GM19328 (cell line): ENCODE results near the gene TASP1.
"Not testable (repeated sequence)": the region's sequence is repeated elsewhere in the genome, so short reads cannot be mapped to it uniquely, and the experiment has no call there.

Experiments used
- ATAC-seq: cut with Tn5 transposase; IDR thresholded peaks from one replicate; pipeline ENCODE4 v1.9.1; 2021; ENCODE audit warnings: mild to moderate bottlenecking, moderate library complexity; ENCODE audit not compliant: unreplicated experiment

Gene TASP1

GRCh38 chr20:13648291-13649228 is 9.8 kb upstream of the TASP1 start:
- ATAC-seq: no peak

GRCh38 chr20:13644010-13644409 is 5.3 kb upstream of the TASP1 start:
- ATAC-seq: no peak

GRCh38 chr20:13639150-13639497 is 392 bp upstream of the TASP1 start:
- no peak for ATAC-seq

- no peak for ATAC-seq
Observed at GRCh38 chr20:13638162-13638495, 603 bp downstream of the TASP1 start.

- no peak for ATAC-seq
Observed at GRCh38 chr20:13632431-13632830, 6.3 kb downstream of the TASP1 start.

GRCh38 chr20:13627525-13627924 is 11.2 kb downstream of the TASP1 start:
- ATAC-seq: not testable (repeated sequence)

GRCh38 chr20:13626724-13627123 is 12.0 kb downstream of the TASP1 start:
- ATAC-seq: no peak

GRCh38 chr20:13625304-13625979 is 13.3 kb downstream of the TASP1 start:
- no peak for ATAC-seq

GRCh38 chr20:13619415-13619814 is 19.3 kb downstream of the TASP1 start:
- not testable (repeated sequence) for ATAC-seq

GRCh38 chr20:13618456-13618855 is 20.3 kb downstream of the TASP1 start:
- not testable (repeated sequence) for ATAC-seq

GRCh38 chr20:13617585-13617984 is 21.1 kb downstream of the TASP1 start:
- not testable (repeated sequence) for ATAC-seq

GRCh38 chr20:13616713-13617112 is 22.0 kb downstream of the TASP1 start:
- not testable (repeated sequence) for ATAC-seq

GRCh38 chr20:13613917-13614316 is 24.8 kb downstream of the TASP1 start:
- no peak for ATAC-seq

- no peak for ATAC-seq
Observed at GRCh38 chr20:13611611-13612125, 27.1 kb downstream of the TASP1 start.

GRCh38 chr20:13610184-13610583 is 28.5 kb downstream of the TASP1 start:
- ATAC-seq: no peak

GRCh38 chr20:13608066-13608465 is 30.7 kb downstream of the TASP1 start:
- ATAC-seq: no peak

GRCh38 chr20:13593423-13593822 is 45.3 kb downstream of the TASP1 start:
- ATAC-seq: not testable (repeated sequence)

GRCh38 chr20:13588049-13588448 is 50.7 kb downstream of the TASP1 start:
- no peak for ATAC-seq

GRCh38 chr20:13587370-13587769 is 51.4 kb downstream of the TASP1 start:
- ATAC-seq: no peak

- ATAC-seq: no peak
Observed at GRCh38 chr20:13586133-13586532, 52.6 kb downstream of the TASP1 start.

GRCh38 chr20:13581451-13581850 is 57.3 kb downstream of the TASP1 start:
- ATAC-seq: no peak

GRCh38 chr20:13580707-13581106 is 58.0 kb downstream of the TASP1 start:
- ATAC-seq: no peak
